HUES48 (cell line): ENCODE data around the gene B4GAT1.
A peak's percentile ranks its signal among the peaks of the same experiment; 100 is the strongest.
"Not testable (repeated sequence)": the region's sequence is repeated elsewhere in the genome, so short reads cannot be mapped to it uniquely, and the experiment has no call there.

Experiments used
- H3K27ac ChIP-seq: one replicate; pipeline ENCODE4 v1.7.0; 2013; ENCODE audit warnings: low read depth, low read length, inconsistent platforms
- H3K27me3 ChIP-seq: 2 replicates; pipeline ENCODE4 v1.6.1; 2013; ENCODE audit warnings: mild to moderate bottlenecking, low read length; ENCODE audit not compliant: control insufficient read depth, insufficient read depth
- H3K36me3 ChIP-seq: 2 replicates; pipeline ENCODE4 v1.6.1; 2013; ENCODE audit warnings: low read length; ENCODE audit not compliant: control insufficient read depth, insufficient read depth
- H3K4me1 ChIP-seq: 2 replicates; pipeline ENCODE4 v1.6.1; 2013; ENCODE audit warnings: mild to moderate bottlenecking, low read length; ENCODE audit not compliant: control insufficient read depth, insufficient read depth
- H3K4me3 ChIP-seq: 2 replicates; pipeline ENCODE4 v1.5.1; 2013; ENCODE audit warnings: mild to moderate bottlenecking, low read depth, low read length
- H3K9ac ChIP-seq: 2 replicates; pipeline ENCODE4 v1.6.1; 2013; ENCODE audit warnings: mild to moderate bottlenecking, low read depth, low read length, moderate library complexity
- H3K9me3 ChIP-seq: 2 replicates; pipeline ENCODE4 v1.6.1; 2013; ENCODE audit warnings: low read length; ENCODE audit not compliant: control insufficient read depth, insufficient read depth

The B4GAT1 gene

DNA sequence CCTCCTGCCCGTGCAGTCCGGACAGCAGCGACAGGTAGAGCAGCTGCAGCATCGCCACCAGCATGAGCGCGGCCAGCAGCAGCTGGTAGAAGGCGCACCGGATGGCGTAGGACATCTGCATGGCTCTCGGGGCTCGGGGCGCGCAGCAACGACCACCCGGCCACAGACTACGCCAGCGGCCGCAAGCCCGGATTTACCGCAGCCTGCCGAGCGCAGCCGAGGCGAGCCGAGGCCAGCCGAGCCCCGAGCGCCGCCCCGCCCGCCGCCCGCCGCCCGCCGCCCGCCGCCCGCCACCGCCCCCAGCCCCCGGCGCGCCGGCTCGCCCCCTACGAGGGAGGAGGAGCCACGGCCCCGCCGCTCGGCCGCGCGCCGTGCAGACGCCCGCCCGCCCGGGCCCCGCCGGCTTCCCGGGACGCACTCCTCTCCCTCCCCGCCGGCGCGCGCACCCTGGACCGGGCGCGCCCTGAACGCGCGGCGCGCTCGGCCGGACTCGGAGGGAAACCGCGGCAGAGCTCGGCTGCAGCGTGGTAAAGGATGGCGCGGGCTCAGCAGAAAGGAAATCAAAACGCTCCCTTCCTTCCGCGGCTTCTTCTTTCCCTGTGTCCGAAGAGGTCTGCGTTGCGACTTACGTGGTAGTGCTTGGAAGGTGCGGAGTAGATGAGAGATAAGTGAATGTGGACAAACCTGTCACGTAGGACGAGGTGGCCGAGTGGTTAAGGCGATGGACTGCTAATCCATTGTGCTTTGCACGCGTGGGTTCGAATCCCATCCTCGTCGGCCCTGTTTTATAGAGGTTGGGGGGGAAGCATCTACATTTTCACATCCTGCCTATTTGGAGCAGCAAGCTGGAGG lies at the start of gene B4GAT1:
B4GAT1 (minus strand) TSS at position 205 of the 852 bp plus-strand sequence; CDS start at position 121, 84 bp downstream.
- H3K4me1 ChIP-seq: no peaks in the 10 kb centered on the region; the same call in 1 of the 2 replicates
- no peaks in the 10 kb centered on the region for H3K9me3 ChIP-seq
- H3K27ac ChIP-seq: peak within 1 kb of the TSS; percentile 85
- 0 out of 2 replicates have a peak, but pooled peaks cover 5% of the 10 kb centered on the region for H3K36me3 ChIP-seq
- peak within 1 kb of the TSS; percentile 100 for H3K4me3 ChIP-seq
- H3K9ac ChIP-seq: peak within 1 kb of the TSS; percentile 89
- peaks cover 4% of the 10 kb centered on the region; the same call in 1 of the 2 replicates for H3K27me3 ChIP-seq

DNA sequence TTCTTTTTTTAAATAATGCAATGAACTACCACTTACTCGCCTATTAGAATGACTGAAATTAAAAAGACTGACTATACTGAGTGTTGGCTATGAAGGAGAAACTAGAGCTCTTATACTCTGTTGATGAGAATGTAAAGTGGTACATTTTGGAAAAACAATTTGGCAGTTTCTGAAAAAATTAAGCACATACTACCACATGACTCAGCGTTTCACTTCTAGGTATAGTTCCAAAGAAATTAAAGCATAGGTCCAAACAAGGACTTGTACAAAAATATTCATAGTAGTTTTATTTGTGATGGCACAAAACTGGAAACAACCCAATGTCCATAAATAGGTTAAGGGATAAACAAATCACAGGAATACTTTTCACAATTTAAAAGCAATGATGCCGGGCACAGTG lies 46.5 kb upstream of the B4GAT1 start:
- H3K27me3 ChIP-seq: no peaks in the 10 kb centered on the region

DNA sequence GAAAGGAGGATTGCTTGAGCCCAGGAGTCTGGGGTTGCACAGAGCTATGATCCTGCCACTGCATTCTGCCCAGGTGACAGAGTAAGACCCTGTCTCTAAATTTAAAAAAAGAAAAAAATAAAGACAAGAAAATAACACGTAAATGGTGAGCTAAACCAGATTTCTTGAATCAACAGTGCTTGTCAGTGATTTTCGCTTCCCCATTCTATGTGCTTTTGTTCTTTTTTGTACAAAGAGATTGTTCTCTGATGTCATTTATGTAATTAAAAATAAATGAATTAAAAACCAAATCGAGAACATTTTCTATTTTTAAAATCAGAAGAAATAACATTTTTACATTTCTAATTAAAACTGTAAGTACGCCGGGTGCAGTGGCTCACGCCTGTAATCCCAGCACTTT lies 43.9 kb upstream of the B4GAT1 start:
- Histone ChIP-seq H3K27ac (no peak overlapping the region), H3K4me1 (no peaks in the 10 kb centered on the region)

More for the DNA sequence above, 46.5 kb upstream of the B4GAT1 start:
- Histone ChIP-seq H3K36me3 (no peaks in the 10 kb centered on the region), H3K27ac (no peak overlapping the region), H3K9ac (no peak overlapping the region), H3K9me3 (no peaks in the 10 kb centered on the region), H3K4me3 (no peak overlapping the region), H3K4me1 (no peaks in the 10 kb centered on the region)

DNA sequence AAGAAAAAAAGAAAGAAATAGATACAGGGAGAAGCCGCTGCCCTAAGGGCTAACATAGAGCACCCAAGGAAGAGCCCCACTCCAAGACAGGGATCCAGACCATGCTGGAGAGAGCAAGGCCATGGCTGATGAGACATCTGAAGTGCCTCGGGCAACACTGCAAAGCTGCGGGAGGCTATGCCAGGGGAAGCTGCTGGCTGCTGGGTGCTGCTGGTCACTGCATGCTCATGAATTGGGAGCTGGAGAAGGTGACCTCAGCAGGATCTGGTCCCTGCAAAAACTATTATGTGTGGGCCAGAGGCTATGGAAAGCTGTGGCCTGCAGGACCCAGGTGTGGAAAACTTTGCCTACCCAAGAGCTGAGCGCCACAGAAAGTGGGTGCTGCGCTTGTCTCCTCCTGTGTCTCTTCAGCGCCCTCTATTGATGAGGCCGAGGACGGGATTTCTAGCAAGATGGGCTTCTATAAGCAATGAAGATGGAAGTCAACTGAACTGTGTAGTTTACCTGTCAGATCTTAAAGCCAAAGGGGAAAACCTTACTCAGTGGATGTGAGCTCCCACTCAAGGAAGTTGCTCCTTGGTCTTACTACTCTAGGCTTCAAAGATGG lies 41.5 kb upstream of the B4GAT1 start:
- H3K4me3 ChIP-seq: no peak overlapping the region
- no peaks in the 10 kb centered on the region for H3K36me3 ChIP-seq
- peaks cover 6% of the 10 kb centered on the region; the same call in 1 of the 2 replicates for H3K27me3 ChIP-seq
- no peak overlapping the region for H3K9ac ChIP-seq
- no peaks in the 10 kb centered on the region for H3K4me1 ChIP-seq
- no peaks in the 10 kb centered on the region for H3K9me3 ChIP-seq
- no peak overlapping the region for H3K27ac ChIP-seq

More for the DNA sequence above, 43.9 kb upstream of the B4GAT1 start:
- peaks cover 6% of the 10 kb centered on the region; the same call in 1 of the 2 replicates for H3K27me3 ChIP-seq
- no peaks in the 10 kb centered on the region for H3K36me3 ChIP-seq
- no peak overlapping the region for H3K4me3 ChIP-seq
- H3K9ac ChIP-seq: no peak overlapping the region
- no peaks in the 10 kb centered on the region for H3K9me3 ChIP-seq

DNA sequence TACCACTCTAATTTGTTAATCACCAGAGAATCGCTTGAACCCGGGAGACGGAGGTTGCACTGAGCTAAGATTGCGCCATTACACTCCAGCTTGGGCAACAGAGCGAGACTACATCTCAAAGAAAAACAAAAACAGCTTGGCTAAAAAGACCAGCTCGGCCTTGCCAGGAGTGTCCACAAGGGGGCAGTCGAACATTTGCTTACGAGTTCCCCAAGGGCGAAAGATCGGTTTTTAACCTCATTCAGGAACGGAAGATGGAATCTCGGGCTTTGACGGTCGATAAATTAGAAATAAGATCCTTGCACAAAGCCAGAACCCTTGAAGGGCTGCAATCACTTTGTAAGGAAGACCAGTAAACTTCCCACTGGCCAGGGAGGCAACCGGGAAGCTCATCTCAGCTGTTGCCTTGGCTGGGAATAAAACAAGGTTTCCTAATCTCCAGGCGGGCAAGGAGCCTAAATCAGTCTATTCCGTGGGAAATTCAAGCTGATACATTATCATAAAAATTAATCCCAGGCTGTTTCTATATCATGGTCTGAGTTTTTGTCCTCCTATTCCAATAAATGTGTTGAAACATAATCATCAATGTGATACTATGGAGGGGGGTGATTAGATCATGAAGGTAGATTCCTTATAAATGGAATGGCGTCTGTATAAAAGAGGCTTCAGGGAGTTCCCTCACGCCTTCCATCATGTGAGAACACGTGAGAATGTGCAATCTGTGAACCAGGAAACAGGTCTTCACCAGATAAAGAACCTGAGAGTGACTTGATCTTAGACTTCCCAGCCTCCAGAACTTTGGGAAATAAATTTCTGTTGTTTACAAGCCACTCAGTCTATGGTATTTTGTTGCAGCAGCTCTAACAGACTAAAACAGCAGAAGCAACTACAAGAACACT lies 39.0 kb upstream of the B4GAT1 start:
- Histone ChIP-seq H3K4me1 (no peaks in the 10 kb centered on the region), H3K27me3 (peaks cover 6% of the 10 kb centered on the region; the same call in 1 of the 2 replicates), H3K36me3 (no peaks in the 10 kb centered on the region), H3K27ac (no peak overlapping the region), H3K9me3 (no peaks in the 10 kb centered on the region), H3K4me3 (0 out of 2 replicates have a peak overlapping the region, but pooled peaks have one; percentile 31), H3K9ac (no peak overlapping the region)

DNA sequence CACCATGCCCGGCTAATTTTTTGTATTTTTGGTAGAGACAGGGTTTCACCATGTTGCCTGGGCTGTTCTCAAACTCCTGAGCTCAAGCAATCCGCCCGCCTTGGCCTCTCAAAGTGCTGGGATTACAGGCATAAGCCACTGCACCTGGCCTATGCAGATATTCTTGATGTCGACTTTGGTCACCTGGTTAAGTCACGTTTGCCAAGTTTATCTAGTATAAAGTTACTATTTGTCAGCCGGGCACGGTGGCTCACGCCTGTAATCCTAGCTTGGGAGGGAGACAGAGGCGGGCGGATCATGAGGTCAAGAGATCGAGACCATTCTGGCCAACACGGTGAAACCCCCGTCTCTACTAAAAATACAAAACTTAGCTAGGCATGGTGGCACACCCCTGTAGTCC lies 36.9 kb upstream of the B4GAT1 start:
- H3K36me3 ChIP-seq, H3K27me3 ChIP-seq, H3K9ac ChIP-seq, H3K27ac ChIP-seq, H3K4me3 ChIP-seq, H3K4me1 ChIP-seq, H3K9me3 ChIP-seq: not testable (repeated sequence)

DNA sequence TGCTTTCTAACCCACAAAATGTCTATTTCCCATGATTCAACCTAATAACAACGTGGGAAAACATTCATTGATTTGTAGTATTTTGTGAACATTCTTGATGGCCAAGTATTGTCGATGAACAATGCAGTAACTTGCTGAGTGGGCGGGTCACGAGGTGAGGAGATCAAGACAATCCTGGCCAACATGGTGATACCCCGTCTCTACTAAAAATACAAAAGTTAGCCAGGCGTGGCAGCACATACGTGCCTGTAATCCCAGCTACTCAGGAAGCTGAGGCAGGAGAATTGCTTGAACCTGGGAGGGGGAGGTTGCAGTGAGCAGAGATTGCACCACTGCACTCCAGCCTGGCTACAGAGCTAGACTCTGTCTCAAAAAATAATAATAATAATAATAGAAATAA lies 32.8 kb upstream of the B4GAT1 start:
- H3K9me3 ChIP-seq, H3K27me3 ChIP-seq, H3K4me3 ChIP-seq, H3K9ac ChIP-seq, H3K27ac ChIP-seq, H3K4me1 ChIP-seq, H3K36me3 ChIP-seq: not testable (repeated sequence)

DNA sequence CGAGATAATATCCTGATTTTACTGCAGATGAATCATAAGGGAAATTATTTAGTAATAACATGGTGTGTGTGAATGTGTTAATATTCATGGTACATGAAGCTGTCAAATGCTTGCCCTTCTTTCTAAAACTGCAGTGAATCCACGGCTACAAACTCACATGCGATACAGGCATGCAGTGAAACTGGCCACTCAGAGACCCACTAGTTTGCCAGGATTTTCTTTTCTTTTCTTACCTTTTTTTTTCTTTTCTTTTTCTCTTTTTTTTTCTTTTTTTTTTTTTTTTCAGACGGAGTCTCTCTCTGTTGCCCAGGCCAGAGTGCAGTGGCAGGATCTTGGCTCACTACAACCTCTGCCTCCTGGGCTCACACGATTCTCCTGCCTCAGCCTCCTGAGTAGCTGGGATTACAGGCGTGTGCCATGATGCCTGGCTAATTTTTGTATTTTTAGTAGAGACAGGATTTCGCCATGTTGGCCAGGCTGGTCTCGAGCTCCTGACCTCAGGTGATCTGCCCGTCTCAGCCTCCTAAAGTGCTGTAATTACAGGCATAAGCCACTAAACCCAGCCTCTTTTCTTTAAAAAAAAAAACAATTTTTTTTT lies 26.4 kb upstream of the B4GAT1 start:
- H3K4me3 ChIP-seq, H3K27ac ChIP-seq, H3K27me3 ChIP-seq, H3K9ac ChIP-seq, H3K9me3 ChIP-seq: not testable (repeated sequence)
- Histone ChIP-seq H3K4me1 (peaks cover 13% of the 10 kb centered on the region), H3K36me3 (peaks cover 11% of the 10 kb centered on the region)

DNA sequence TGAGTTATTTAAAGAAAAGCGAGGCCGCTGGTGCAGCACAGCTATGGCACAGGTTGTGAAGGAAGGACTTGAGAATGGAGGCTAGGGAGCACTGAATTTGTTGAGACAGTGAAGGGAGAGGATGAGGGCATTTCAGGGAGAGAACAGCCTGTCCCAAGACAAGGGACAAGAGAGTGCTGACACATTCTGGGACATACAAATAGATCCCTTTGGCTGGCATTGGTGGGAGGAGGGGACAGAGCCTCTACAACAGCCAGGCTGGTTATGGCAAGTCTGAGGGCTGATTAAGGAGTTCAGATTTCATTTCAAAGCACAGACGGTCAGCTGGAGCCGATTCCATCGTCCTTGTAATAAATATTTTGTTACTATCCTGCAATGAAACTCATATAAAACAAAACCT lies 25.8 kb upstream of the B4GAT1 start:
- Histone ChIP-seq H3K27ac (no peak overlapping the region), H3K4me1 (peaks cover 13% of the 10 kb centered on the region), H3K27me3 (no peaks in the 10 kb centered on the region), H3K9me3 (no peaks in the 10 kb centered on the region), H3K4me3 (no peak overlapping the region), H3K9ac (no peak overlapping the region), H3K36me3 (peaks cover 16% of the 10 kb centered on the region)

DNA sequence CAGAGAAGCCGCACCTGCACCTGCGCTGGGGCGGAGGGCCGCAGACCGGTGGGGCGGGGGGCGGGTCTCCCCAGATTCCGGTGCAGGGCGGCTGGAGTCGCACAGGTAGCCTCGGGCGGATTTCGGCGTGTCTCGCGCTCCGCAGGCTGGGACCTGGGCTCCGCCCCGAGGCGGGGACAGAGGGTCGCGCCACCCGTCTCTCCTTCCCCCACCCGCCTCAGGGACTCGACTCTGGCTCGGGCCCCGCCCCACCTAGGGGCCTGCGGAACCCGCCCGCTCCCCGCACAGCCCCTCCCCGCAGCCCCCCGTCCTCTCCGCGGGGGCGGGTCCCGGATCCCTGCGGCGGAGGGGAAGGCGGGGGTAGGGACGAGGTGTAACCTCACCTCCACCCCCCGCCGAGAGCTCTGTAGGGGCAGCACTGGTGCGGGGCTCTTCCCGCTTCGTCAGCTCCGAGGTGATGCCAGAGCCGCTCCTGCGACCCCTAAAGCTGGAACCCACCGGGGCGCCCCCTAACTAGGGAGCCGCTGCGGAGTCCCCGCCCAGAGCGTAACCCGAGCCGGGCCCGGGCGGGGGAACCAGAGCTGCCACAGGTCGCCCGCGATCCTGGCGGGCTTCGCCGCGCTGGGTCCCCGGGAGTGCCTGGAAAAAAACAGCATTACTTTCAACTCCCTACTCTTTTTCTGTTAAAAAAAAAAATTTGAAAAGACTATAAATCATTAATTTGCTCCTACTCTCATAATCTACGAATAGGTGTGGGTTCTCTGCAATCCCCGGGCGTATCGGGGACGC lies 24.4 kb upstream of the B4GAT1 start, which contains the start of gene SLC29A2:
SLC29A2 (minus strand) TSS at position 134 of the 789 bp plus-strand sequence. CDS start 169 bp downstream, outside the sequence.
- peak within 1 kb of the TSS; percentile 90 for H3K9ac ChIP-seq
- H3K4me1 ChIP-seq: peaks cover 13% of the 10 kb centered on the region
- peak within 1 kb of the TSS; percentile 96 for H3K4me3 ChIP-seq
- H3K27ac ChIP-seq: peak within 1 kb of the TSS; percentile 93
- H3K9me3 ChIP-seq: no peaks in the 10 kb centered on the region
- H3K36me3 ChIP-seq: peaks cover 30% of the 10 kb centered on the region
- no peaks in the 10 kb centered on the region for H3K27me3 ChIP-seq
